Ishikawa (cell line): ENCODE measurements around the gene FDXR.

Experiments
- CEBPB ChIP-seq: IDR thresholded peaks from 2 replicates; pipeline ENCODE4 v1.6.1; 2012
- CREB1 ChIP-seq: IDR thresholded peaks from 2 replicates; pipeline ENCODE4 v1.6.1; 2012; ENCODE audit warnings: low read depth
- EGR1 ChIP-seq: IDR thresholded peaks from 2 replicates; pipeline ENCODE4 v1.6.1; 2012
- EP300 ChIP-seq: IDR thresholded peaks from 2 replicates; pipeline ENCODE4 v1.6.1; 2012; ENCODE audit warnings: borderline replicate concordance
- FOXM1 ChIP-seq: IDR thresholded peaks from 2 replicates; pipeline ENCODE4 v1.6.1; 2012; ENCODE audit warnings: low read depth, borderline replicate concordance
- NFIC ChIP-seq: IDR thresholded peaks from 2 replicates; pipeline ENCODE4 v1.6.1; 2012
- RAD21 ChIP-seq: IDR thresholded peaks from 2 replicates; pipeline ENCODE4 v1.6.1; 2012; ENCODE audit warnings: low read depth
- TAF1 ChIP-seq: IDR thresholded peaks from 2 replicates; pipeline ENCODE4 v1.6.1; 2012; ENCODE audit warnings: low read depth, mild to moderate bottlenecking
- TEAD4 ChIP-seq: IDR thresholded peaks from 2 replicates; pipeline ENCODE4 v1.6.1; 2012
- USF1 ChIP-seq: IDR thresholded peaks from 2 replicates; pipeline ENCODE4 v1.6.1; 2012
- YY1 ChIP-seq: IDR thresholded peaks from 2 replicates; pipeline ENCODE4 v1.6.1; 2012; ENCODE audit warnings: low read depth
- ZBTB7A ChIP-seq: IDR thresholded peaks from 2 replicates; pipeline ENCODE4 v1.6.1; 2012; ENCODE audit warnings: low read depth
- TF ChIP-seq, protein P1 (sequence below): IDR thresholded peaks from 2 replicates; pipeline ENCODE4 v1.6.1; 2012
- TF ChIP-seq, protein P2 (sequence below): IDR thresholded peaks from 2 replicates; pipeline ENCODE4 v1.6.1; 2012; ENCODE audit warnings: low read depth, mild to moderate bottlenecking

- TF ChIP-seq TAF1: no peak
- TF ChIP-seq, protein P1, sequence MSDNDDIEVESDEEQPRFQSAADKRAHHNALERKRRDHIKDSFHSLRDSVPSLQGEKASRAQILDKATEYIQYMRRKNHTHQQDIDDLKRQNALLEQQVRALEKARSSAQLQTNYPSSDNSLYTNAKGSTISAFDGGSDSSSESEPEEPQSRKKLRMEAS: no peak
- TF ChIP-seq CEBPB: no peak
- TF ChIP-seq USF1: no peak
- no peak for TF ChIP-seq EP300
- no peak for TF ChIP-seq YY1
- no peak for TF ChIP-seq RAD21
- TF ChIP-seq, protein P2, sequence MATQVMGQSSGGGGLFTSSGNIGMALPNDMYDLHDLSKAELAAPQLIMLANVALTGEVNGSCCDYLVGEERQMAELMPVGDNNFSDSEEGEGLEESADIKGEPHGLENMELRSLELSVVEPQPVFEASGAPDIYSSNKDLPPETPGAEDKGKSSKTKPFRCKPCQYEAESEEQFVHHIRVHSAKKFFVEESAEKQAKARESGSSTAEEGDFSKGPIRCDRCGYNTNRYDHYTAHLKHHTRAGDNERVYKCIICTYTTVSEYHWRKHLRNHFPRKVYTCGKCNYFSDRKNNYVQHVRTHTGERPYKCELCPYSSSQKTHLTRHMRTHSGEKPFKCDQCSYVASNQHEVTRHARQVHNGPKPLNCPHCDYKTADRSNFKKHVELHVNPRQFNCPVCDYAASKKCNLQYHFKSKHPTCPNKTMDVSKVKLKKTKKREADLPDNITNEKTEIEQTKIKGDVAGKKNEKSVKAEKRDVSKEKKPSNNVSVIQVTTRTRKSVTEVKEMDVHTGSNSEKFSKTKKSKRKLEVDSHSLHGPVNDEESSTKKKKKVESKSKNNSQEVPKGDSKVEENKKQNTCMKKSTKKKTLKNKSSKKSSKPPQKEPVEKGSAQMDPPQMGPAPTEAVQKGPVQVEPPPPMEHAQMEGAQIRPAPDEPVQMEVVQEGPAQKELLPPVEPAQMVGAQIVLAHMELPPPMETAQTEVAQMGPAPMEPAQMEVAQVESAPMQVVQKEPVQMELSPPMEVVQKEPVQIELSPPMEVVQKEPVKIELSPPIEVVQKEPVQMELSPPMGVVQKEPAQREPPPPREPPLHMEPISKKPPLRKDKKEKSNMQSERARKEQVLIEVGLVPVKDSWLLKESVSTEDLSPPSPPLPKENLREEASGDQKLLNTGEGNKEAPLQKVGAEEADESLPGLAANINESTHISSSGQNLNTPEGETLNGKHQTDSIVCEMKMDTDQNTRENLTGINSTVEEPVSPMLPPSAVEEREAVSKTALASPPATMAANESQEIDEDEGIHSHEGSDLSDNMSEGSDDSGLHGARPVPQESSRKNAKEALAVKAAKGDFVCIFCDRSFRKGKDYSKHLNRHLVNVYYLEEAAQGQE: no peak
- no peak for TF ChIP-seq TEAD4
- TF ChIP-seq CREB1: no peak
- no peak for TF ChIP-seq NFIC
- no peak for TF ChIP-seq EGR1
- TF ChIP-seq ZBTB7A: no peak
- no peak for TF ChIP-seq FOXM1
These were observed 21.9 kb downstream of the FDXR start for GRCh38 chr17:74850914-74851313.
